GM04503 (cell line): ENCODE results near the gene GMEB2.
"Not testable (repeated sequence)": the region's sequence is repeated elsewhere in the genome, so short reads cannot be mapped to it uniquely, and the experiment has no call there.

Source experiments
- DNase-seq: peaks from one replicate; pipeline ENCODE4 v3.0.0-alpha.2; 2012; ENCODE audit warnings: low read depth

GMEB2 gene

DNA sequence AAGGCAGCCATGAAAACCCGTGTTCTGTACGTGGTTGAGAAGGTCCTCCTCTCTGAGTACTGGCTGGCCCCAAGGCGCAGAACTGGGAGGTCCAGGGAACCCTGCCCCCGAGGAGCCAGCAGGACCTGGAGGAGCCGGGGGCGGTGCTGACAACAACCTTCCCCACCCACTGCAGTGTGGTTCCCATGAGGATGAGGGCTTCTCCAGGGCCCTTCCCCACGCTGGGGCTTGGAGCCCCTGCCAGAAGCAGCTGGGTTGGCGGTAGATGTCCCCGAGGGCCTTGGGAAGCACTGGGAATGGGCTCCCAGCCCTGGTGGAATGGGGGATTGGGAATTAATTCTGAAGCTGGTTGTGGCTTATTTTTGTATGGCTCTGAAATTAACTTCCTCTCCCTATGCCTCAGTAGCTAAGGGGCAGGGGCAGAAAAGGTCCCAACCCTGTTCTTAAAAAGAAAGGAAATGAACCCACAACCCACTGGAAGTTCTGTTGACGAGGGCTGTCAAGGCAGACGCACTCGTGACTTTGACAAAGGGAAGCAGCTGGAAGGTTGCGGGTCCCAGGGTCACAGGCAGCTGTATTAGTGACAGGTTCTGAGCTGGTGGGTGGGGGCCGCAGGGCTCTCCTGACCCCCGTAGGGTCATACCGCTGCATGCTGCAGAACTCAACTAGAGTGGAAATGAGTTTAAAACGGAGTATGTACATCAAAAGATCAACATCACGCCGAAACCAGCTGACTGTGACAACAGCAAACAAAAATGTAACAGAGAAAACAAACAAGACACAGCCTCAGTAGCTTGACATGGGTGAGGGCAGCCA is 38.9 kb downstream of the GMEB2 start:
- no peak for DNase-seq

DNA sequence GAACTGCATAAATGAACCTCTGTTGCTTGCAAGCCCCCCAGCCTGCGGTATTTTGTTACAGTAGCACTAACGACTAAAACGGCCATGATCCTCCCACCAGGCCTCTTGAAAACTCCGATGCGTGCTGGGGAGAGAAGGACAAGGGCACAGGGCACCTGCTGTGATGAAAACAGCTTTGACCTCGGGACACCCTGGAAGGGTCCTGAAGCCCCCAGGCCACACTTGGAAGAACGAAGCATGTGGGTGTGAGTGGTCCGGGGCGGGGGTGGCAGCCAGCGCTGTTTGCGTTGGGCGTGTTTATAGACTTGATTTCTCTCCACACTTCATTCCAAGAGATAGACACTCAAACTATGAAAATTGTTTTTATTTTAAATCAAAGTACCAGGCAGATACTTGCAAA is 39.6 kb downstream of the GMEB2 start:
- DNase-seq, result no peak

- no peak for DNase-seq
Observed at GRCh38 chr20:63586797-63587196, 40.1 kb downstream of the GMEB2 start.

DNA sequence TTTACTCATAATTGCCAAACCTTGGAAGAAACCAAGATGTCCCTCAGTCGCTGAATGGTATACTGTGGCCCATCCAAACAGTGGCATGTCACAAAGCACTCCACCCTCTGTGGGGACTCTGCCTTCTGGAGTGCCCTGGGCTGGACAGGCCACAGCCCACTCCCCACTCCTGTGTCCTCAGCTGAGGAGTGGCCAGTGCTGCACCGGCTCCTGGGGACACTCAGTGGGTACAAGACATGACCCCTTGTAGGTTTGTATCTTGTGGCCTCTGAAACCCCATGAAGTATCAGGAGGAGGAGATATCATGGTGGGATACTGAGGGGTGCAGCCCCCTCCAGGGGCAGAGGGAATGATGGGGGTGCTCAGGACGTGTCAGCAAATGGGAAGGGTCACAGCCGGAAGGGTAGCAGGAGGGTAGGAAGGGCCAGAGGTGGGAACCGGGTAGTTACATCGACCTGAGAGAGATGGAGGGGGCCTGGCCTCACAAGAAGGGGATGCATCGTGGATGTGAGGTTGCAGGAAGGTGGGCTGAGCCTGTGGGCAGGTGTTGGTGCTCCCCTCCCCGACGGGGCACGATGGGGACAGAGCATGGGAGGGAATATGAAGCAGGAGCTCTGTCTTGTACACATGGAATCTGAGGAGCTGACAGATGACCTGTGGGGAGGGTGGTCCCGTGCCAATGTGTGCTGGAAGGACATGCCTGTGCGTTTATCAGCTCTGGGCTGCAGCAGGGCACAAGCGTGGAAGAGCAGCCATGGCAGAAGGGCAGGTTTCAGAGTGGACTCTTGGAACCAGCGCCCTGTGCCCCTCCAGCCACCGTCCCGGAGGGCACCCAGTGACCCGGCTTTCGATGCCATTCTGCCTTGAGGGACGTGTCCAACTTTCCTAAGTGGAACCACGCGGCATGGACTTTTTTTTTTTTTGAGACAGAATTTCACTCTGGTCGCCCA is 41.0 kb downstream of the GMEB2 start:
- no peak for DNase-seq

DNA sequence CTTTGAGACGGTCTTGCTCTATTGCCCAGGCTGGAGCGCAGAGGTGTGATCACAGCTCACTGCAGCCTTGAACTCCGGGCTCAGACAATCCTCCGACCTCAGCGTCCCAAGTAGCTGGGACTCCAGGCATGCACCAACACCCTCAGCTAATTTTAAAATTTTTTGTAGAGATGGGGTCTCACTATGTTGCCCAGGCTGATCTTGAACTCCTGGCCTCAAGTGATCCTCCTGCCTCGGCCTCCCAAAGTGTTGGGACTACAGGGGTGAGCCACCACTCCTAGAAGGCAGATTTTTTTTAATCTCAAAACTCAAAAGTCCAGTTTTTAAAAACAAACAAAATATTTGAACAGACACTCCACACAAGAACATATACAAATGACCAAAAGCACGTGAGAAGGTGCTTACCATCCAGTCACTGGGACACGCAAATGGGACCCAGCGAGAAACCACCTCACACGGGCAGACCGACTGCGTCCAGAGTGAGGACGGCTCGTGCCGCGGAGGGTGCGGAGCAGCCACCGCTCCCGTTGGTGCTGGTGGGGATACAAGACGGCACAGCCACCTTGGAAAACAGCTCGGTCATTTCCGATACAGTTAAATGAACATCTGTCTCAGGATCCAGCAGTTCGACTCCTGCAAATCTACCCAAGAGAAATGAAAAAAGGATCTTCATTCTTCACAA is 44.4 kb downstream of the GMEB2 start:
- DNase-seq, result no peak

DNA sequence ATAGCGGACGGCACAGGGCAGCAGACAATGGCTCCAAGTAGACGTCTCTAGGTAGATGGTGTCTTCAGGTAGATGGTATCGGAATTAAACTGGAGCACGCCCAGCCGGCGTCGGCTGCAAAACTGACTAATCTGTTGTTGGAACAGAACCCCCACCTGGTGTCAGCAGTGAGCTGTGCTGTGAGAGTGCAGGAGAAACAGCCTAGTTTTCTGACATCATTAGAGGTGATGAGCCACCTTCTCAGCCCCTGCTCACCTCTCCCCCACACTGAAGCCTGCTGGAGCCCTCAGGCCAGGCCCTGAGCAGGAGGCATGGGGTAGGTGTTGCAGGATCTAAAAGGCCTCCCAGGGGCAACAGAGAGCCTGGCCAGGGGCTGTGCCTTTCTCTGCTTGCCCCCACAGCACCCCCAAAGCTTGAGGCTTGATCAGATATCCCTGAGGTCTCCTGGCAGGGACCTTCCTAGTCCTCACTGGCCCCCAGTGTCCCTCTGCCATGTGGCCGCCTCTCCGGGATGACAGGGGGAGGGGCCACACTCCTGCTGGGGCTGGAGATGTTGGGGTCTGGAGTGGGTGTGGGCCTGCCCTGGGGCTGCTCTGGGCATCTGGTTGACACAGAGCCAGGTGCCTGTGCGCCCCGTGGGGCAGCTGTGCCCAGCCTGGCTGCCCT is 46.0 kb downstream of the GMEB2 start:
- DNase-seq, result no peak

DNA sequence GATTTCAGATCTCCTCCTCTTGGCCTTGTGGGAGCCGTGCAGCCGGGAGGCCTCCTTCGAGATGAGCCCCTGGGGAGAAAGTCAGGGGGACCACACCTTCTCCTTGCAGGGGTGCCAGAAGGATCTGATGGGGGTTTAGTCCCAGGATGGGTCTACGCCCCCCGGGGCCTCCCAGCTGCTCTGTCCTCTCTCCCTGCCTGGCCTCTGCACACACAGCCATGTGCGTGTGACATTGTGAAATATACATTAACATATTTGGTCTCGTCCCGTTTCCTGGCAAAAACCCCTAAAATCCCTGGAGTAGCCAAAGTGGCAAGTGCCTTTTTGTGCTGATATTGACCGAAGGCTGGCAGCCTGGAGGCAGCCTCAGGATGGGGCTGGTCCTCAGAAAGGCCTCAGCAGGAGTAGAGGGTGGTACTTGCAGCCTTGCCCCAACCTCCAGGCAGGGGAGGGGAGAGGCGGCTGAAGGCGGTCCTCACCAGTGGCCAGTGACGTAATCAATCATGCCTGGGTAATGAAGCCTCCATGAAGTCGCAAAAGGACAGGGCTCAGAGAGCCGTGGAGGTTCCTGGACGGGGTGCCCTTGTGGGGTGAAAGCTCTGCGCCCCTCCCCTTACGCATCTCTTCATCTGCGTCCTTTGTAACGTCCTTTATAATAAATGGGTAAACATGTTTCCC is 47.7 kb downstream of the GMEB2 start:
- no peak for DNase-seq

GRCh38 chr20:63578224-63579016 is 48.5 kb downstream of the GMEB2 start:
- DNase-seq, result no peak

DNA sequence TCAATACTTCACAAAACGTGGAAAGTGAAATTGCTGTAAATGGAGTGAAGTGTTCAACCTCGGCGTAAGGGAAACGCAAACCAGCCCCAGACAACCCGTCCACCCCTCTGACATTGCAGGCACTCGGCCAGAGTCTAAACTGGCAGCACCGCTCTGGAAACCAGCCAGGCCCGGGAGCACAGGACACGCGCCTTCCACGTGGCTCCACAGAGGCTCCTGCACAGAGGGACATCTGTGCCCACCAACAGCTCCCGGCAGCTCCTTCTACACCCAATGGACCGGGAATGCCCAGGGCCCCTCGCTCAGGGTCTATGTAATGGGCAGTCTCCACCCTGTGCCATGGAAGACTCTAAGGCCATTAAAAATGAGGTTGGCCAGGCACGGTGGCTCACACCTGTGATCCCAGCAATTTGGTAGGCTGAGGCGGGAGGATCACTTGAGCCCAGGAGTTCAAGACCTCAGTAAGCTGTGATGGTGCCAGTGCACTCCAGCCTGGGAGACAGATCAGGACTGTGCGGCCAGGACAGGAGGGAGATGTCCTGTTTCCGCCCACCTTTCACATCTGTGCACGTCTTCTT is 49.5 kb downstream of the GMEB2 start:
- DNase-seq, result no peak

DNA sequence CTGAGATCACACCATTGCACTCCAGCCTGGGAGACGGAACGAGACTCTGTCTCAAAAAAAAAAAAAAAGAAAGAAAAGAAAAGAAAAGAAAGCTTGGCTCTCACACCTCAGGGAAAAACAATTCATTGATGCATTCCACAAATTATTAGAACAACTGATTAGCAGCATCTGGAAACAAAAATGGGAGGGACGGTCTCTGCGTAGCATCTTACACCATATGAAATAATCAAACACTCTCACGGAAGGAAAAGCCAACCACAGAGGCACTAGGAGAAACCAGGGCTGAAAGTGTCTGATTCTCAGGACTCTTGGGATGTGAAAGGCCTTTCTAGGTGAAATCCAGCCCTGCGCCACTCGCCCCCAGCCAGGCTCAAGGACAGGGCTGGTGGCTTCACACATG is 50.6 kb downstream of the GMEB2 start:
- DNase-seq, result no peak

DNA sequence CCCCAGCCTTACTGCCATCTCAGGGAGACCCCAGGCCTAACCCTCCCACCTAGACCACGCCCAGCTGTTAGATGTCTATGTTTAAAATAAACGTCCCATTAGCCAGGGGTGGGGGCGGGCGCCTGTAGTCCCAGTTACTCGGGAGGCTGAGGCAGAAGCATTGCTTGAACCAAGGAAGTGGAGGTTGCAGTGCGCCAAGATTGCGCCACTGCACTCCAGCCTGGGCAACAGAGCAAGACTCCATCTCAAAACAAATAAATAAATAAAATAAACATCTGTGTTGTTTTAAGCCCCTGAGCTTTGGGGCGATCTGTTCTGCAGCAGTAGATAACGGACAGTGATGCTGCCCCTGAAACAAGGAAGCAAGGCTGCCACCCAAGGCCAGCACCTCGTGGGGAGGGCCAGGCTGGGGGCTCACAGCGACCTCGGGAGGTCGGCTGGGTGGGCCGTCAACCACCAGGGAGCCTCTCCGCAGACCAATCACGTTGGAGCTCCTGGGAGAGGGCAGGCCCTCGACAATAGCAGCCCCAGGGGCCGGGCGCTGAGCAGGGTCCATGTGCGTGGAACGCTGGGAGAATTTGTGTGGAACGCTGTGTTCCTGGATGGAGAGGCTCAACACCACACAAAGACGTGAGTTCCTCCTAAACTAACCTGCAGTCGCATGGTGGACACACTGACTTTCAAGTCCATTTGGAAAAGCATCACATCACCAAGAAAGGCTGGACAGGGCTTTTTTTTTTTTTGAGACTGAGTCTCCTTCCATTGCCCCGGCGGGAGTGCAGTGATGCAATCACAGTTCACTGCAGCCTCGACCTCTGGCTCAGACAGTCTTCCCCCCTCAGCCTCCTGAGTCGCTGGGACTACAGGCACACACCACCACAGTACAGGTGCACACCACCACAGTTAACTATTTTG is 51.8 kb downstream of the GMEB2 start:
- DNase-seq, result no peak

DNA sequence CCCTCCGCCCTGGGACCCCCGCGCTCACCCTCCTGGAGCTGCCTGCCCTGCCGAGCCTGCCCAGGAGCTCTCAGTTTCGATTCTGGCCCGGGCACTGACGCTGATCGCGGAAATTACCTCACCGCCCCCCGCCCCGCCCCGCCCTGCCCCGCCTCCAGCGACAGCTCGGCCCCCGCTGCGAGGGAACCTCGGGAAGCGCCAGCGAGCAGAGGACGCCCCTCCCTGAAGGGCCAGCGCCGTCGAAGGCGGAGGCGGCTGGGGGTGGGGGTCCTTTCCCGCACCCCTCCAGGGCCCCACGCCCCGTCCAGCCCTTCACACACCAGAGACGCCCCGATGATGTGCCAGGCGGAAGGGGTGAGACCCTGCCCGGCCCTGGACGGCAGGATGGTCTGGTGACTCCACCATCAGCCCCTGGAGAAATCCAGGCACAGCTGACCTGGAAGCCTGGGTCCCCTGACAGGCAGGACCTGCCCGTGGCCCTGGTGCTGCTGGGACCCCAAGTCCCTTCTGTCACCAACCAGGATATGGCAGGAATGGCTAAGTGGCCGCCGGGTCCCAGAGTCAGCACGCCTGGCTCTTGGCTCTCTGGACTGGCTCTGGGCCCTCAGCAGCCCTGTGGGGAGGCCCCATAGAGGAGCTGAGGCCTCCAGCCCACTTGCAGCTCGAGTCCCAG is 52.6 kb downstream of the GMEB2 start, which contains the start of gene HELZ2:
TSS of gene HELZ2 (minus strand) at position 84 of the 673 bp plus-strand sequence. CDS start 1,854 bp downstream, outside the sequence.
- DNase-seq, result no peak

- DNase-seq, result no peak
Observed at GRCh38 chr20:63573647-63574131, 53.2 kb downstream of the GMEB2 start.

- no peak for DNase-seq
Observed at GRCh38 chr20:63572788-63573646, 53.9 kb downstream of the GMEB2 start.

DNA sequence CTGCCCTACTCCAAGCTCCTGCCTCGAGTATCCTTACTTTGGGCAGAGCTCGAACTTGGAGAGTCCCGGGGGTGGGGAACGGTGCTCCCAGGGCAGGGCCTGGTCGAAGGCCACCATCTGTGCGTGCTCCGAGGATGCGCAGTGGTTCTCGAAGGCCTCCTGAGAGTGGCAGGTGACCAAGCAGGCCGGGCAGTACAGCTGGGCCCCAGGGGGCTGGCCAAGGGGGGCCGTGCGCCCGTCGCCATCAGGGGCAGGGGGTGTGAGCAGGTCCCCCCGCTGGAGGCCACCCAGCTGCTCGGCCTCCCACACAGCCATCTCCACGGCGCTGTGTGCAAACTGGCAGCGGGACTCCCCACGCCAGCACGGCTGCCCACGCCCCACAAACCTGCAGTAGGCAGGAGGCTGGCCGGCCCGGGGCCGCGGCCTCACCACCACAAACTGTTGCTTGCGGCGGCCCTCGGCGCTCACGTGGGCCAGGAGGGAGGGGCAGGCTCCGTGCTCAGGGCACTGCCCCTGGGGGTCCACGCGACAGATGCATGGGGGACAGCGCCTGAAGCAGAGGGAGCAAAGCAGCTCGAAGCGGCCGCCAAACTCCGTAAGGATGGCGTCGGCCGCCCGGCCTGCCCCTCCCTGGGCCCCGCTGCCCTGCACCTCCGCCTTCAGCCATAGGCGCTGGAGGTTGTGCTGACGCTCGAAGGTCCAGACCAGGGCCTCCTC is 54.7 kb downstream of the GMEB2 start:
- no peak for DNase-seq

GRCh38 chr20:63571087-63571478 is 55.8 kb downstream of the GMEB2 start:
- DNase-seq, result not testable (repeated sequence)
